ENCODE data around the gene CHI3L1. TPM values are rescaled to one million over a fixed set of nuclear protein-coding genes. Genes with fewer than 3 reads are reported as not detected.

The CHI3L1 gene
- total RNA-seq, 1 experiment from 2014 or later = not detected

DNA sequence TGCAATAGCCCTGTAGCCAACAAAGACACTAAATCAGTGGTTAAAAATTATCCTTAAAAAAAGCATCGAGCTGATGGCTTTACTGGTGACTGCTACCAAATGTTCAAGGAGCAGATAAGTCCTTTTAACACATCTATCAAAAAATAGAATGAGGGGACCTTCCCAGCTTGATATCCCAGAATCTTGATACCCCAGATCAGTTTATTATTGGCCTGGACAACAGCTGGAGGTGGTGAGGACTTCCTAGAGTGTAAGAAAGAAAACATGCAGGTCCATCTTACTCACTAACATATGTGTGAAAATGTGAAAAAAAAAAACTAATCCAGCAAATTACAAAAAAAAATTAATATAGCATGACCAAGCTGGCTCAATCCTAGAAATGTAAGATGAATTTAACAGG lies 21.7 kb upstream of the CHI3L1 start:
- Histone ChIP-seq H3K79me2 (ENCODE audit: insufficient read depth, low read length) (no peaks in the 10 kb centered on the region), H2BK120ac (ENCODE audit: low read depth, low read length, poor library complexity, severe bottlenecking) (no peak overlapping the region), H4K8ac (replicated peaks; ENCODE audit: insufficient read length, low read depth, low read length) (no peak overlapping the region), H4K91ac (ENCODE audit: insufficient read length, low read depth, low read length) (no peak overlapping the region), H3K4me2 (ENCODE audit: insufficient read depth, insufficient read length, low read length) (no peak overlapping the region), H3K56ac (ENCODE audit: insufficient read length, low read depth, low read length) (no peak overlapping the region), H3K79me1 (ENCODE audit: insufficient read depth, low read depth, low read length, poor library complexity, severe bottlenecking) (no peaks in the 10 kb centered on the region), H2BK5ac (ENCODE audit: insufficient read length, low read length) (no peak overlapping the region), H3K14ac (ENCODE audit: insufficient read depth, low read length) (no peak overlapping the region), H3K23me2 (ENCODE audit: insufficient read length, low read depth, low read length, poor library complexity, severe bottlenecking) (no peaks in the 10 kb centered on the region), H2AK5ac (ENCODE audit: insufficient read length, low read length) (no peak overlapping the region), H4K5ac (ENCODE audit: insufficient read length, low read depth, low read length) (no peak overlapping the region), H3K27ac (ENCODE audit: insufficient read length, low read depth, low read length) (no peak overlapping the region), H3T11ph (ENCODE audit: low read length) (no peak overlapping the region), H3K4me1 (ENCODE audit: insufficient read depth, low read length) (no peaks in the 10 kb centered on the region), H2BK12ac (ENCODE audit: insufficient read length, low read depth, low read length) (no peak overlapping the region), H2BK20ac (ENCODE audit: low read depth, low read length, poor library complexity, severe bottlenecking) (no peak overlapping the region), H2BK15ac (ENCODE audit: low read depth, low read length) (no peak overlapping the region), H3K27me3 (ENCODE audit: insufficient read depth, low read length) (no peaks in the 10 kb centered on the region), H3K4ac (ENCODE audit: low read depth, low read length) (no peak overlapping the region), H3K9me3 (ENCODE audit: control insufficient read depth, low read depth, low read length) (no peaks in the 10 kb centered on the region), H3K23ac (ENCODE audit: insufficient read length, low read depth, low read length) (no peak overlapping the region), H2AFZ (ENCODE audit: low read length) (no peak overlapping the region), H3K9ac (ENCODE audit: extremely low read depth, insufficient read length, low read length) (no peak overlapping the region), H4K20me1 (ENCODE audit: control insufficient read depth, insufficient read depth, insufficient read length) (no peaks in the 10 kb centered on the region), H3K18ac (ENCODE audit: insufficient read length, low read depth, low read length) (no peak overlapping the region)
- peaks cover 5% of the 10 kb centered on the region in 2 experiments for H3K4me1 Mint-ChIP-seq
- H3K27ac Mint-ChIP-seq = no peak overlapping the region
- H3K27me3 Mint-ChIP-seq (ENCODE audit: low read depth) = peaks cover 3% of the 10 kb centered on the region
- H3K9me3 Mint-ChIP-seq = no peaks in the 10 kb centered on the region
- H3K36me3 Mint-ChIP-seq (ENCODE audit: insufficient read depth in 1 of 3, low read depth in 3 of 3) = no peaks in the 10 kb centered on the region
- DNase-seq = no peak
- WGBS (ENCODE audit: extremely low coverage, insufficient read length, low lambda C conversion rate) = no CpG with 5 or more reads among the region's 1 CpG
- TF ChIP-seq, protein P1, sequence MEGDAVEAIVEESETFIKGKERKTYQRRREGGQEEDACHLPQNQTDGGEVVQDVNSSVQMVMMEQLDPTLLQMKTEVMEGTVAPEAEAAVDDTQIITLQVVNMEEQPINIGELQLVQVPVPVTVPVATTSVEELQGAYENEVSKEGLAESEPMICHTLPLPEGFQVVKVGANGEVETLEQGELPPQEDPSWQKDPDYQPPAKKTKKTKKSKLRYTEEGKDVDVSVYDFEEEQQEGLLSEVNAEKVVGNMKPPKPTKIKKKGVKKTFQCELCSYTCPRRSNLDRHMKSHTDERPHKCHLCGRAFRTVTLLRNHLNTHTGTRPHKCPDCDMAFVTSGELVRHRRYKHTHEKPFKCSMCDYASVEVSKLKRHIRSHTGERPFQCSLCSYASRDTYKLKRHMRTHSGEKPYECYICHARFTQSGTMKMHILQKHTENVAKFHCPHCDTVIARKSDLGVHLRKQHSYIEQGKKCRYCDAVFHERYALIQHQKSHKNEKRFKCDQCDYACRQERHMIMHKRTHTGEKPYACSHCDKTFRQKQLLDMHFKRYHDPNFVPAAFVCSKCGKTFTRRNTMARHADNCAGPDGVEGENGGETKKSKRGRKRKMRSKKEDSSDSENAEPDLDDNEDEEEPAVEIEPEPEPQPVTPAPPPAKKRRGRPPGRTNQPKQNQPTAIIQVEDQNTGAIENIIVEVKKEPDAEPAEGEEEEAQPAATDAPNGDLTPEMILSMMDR (conservative IDR thresholded peaks at IDR 0.05) = no peak
- H3K4me3 Mint-ChIP-seq = no peak overlapping the region
